Activated T-helper 17 cell treated with anti-CD3 and anti-CD28 coated beads, Interleukin-2, amount 50 U/mL, for 72 hours (primary cell): ENCODE results near the gene RAB3B. TPM values are rescaled to one million over a fixed set of nuclear protein-coding genes. Genes with fewer than 3 reads are reported as not detected.

Experiments used
- ATAC-seq: fragments of 150-1000 bp; cut with Tn5 transposase; replicated peaks from 2 replicates; pipeline ENCODE4 v1.10.0; 2021; ENCODE audit warnings: mild to moderate bottlenecking, moderate library complexity
- H3K27ac Mint-ChIP-seq: one replicate; pipeline ENCODE4 v1.8.0; 2022; ENCODE audit warnings: mixed read lengths
- H3K27me3 Mint-ChIP-seq: one replicate; pipeline ENCODE4 v1.8.0; 2022; ENCODE audit warnings: mixed read lengths
- H3K36me3 Mint-ChIP-seq: one replicate; pipeline ENCODE4 v1.8.0; 2022; ENCODE audit warnings: low read depth, mild to moderate bottlenecking, mixed read lengths
- H3K4me1 Mint-ChIP-seq: one replicate; pipeline ENCODE4 v1.8.0; 2022; ENCODE audit warnings: mixed read lengths
- H3K4me3 Mint-ChIP-seq: one replicate; pipeline ENCODE4 v1.8.0; 2022; ENCODE audit warnings: mild to moderate bottlenecking, mixed read lengths
- H3K9me3 Mint-ChIP-seq: one replicate; pipeline ENCODE4 v1.8.0; 2022; ENCODE audit warnings: mixed read lengths
- total RNA-seq, 2 donors: library from RNA; stranded (reverse); gene quantifications; one replicate each; pipeline ENCODE4 v1.2.3, GENCODE V29; 2022

The RAB3B gene
- total RNA-seq, 2 donors from 2014 or later, result 0.26 TPM

DNA sequence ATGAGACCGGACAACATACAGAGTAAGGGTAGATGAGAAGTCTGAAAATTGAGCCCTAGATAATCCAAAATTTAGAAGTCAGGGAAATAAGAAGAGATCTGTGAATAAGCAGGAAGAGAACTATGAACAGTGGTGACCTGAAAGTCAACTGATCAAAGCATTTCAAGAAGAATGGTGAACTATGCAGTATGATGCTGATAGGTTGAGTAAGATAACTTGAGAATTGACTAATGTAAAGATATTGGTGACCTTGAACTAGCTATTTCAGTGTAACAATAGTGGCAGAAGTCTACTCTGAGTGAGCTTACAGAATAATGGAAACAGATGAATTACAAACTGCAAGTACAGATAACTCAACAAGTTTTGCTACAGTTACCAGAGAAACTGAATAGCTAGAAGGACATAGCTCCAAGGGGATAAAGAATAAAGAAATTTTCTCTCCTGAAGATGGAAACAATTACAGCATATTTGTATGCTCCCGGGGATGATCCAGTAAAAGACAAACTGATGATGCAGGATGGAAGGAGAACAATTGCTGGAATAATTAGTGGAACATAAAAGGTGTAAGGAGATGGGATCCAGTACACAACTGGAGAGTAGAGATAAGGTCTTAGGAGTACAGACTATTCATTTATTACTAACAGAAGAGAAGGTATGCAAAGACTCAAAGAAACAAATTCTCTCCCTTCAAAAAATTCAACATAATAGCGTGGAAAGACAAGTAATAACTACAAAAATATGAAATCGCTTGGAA, 122.8 kb downstream of the RAB3B start:
- peak; percentile 53 for ATAC-seq
- Mint-ChIP-seq H3K36me3 (peaks cover 28% of the 10 kb centered on the region), H3K4me3 (no peak overlapping the region), H3K4me1 (peaks cover 26% of the 10 kb centered on the region), H3K27ac (peak overlapping the region; percentile 1), H3K9me3 (no peaks in the 10 kb centered on the region), H3K27me3 (no peaks in the 10 kb centered on the region)

DNA sequence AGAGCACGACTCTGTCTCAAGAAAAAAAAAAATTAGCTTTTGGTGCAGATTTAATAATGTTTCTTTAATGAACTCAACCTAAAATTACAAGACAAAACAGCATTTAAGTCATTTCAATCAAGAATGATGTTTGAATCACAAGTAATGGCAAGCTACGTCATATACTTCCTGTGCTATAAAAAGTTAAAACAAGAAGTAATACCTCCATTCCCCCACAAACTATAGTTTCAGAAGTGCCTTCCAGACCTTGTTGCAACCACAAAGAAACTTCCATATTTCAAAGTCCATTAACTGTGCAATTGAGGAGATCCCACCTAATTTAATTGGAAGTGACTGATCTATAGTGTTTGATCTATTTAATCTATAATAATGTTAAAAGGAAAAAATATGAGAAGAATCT, 127.1 kb downstream of the RAB3B start:
- no peak overlapping the region for H3K27ac Mint-ChIP-seq
- H3K4me1 Mint-ChIP-seq, result peaks cover 16% of the 10 kb centered on the region
- H3K27me3 Mint-ChIP-seq, result no peaks in the 10 kb centered on the region
- no peak overlapping the region for H3K4me3 Mint-ChIP-seq
- ATAC-seq, result no peak
- H3K9me3 Mint-ChIP-seq, result no peaks in the 10 kb centered on the region
- peaks cover 38% of the 10 kb centered on the region for H3K36me3 Mint-ChIP-seq

DNA sequence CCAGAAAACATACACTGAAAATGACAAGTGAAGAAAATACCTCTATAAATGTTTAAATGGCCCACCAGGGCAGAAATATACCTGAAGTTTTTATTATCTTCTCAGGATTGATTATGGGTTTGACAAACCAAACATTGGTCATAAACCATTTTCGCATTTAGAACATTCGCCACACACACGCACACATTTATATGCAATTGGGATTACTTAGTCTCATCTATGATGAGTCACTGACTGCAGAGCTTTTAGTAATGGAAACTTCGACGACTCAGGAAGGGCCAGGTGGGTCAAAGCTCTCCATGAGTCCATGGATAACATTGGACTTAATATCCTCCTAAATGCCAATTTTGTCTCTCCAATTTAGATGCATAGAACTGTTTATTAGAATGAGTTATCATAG, 128.8 kb downstream of the RAB3B start:
- ATAC-seq, result peak; percentile 62
- Mint-ChIP-seq H3K4me1 (peaks cover 5% of the 10 kb centered on the region), H3K27me3 (no peaks in the 10 kb centered on the region), H3K4me3 (no peak overlapping the region), H3K9me3 (no peaks in the 10 kb centered on the region), H3K27ac (no peak overlapping the region), H3K36me3 (peaks cover 32% of the 10 kb centered on the region)

DNA sequence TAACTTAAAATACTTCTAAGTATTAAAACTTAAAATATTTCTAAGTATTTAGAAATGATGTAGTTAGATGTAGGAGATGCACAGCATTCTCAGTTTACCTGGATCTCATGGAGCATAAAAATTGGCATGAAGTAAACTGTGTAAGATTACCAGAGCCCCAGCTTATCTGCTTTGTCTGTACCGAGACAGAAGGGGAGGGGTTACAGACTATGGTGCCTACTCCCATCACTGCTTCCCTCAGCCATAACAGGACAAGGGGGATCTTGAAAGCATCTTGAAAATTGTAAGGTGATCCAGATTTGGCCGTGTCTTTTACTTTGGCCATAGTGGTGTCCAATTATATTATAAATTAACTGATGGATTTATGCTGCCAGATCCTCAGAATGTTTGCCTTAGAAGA, 130.8 kb downstream of the RAB3B start:
- Mint-ChIP-seq H3K27ac (no peak overlapping the region), H3K4me3 (no peak overlapping the region), H3K4me1 (peaks cover 5% of the 10 kb centered on the region), H3K9me3 (no peaks in the 10 kb centered on the region), H3K36me3 (peaks cover 38% of the 10 kb centered on the region), H3K27me3 (no peaks in the 10 kb centered on the region)
- no peak for ATAC-seq

DNA sequence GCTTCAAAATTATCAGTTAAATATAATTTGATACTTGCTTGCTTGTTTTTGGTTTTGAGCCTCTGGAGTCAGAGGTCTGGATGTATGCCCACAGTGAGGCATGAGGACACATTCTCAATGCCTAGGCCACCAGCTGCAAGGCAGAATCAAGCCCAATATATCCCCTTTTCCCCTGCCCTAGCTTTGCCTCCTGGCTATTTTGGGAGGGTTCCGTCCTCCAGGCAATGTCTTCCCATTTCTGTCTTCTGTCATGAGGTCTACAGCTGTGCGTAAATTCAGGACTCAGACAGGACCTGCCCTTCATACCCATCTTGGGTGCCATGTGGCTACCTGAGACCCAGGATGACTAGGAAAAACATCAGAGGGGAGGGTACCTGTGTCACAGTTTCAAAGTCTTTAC, 131.2 kb downstream of the RAB3B start:
- H3K27me3 Mint-ChIP-seq, result no peaks in the 10 kb centered on the region
- H3K4me3 Mint-ChIP-seq, result no peak overlapping the region
- no peak for ATAC-seq
- peaks cover 5% of the 10 kb centered on the region for H3K4me1 Mint-ChIP-seq
- H3K36me3 Mint-ChIP-seq, result peaks cover 42% of the 10 kb centered on the region
- no peaks in the 10 kb centered on the region for H3K9me3 Mint-ChIP-seq
- H3K27ac Mint-ChIP-seq, result no peak overlapping the region

DNA sequence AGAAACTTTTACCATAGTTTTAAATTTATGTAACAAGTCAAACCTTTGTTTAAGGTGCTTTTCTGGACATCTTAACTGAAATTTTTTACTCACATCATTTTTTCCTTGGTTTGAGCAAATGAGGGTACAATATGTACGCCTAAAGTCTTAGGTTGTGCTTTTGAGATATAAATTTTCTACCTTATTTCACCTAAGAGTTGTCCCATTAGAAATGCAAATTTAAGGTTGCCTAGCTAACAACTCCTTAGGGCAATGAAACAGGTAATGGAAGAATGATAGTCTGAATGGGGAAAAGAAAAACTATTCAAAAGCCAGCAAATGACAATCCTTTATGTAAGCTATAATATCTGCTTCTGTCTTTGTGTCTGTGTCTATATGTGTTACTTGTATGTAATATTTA, 131.6 kb downstream of the RAB3B start:
- Mint-ChIP-seq H3K36me3 (peaks cover 47% of the 10 kb centered on the region), H3K27me3 (no peaks in the 10 kb centered on the region), H3K4me1 (peaks cover 5% of the 10 kb centered on the region), H3K9me3 (no peaks in the 10 kb centered on the region), H3K4me3 (no peak overlapping the region), H3K27ac (no peak overlapping the region)
- no peak for ATAC-seq

Other genes starting within 250 kb of the RAB3B start
- gene NRDC, start 112.0 kb downstream of the RAB3B start, total RNA-seq, result 100 to 1,000 TPM; 135 to 174 TPM
- 10 to 100 TPM in 1 of 2 donors, 1 to 10 TPM in 1; 9.3 to 16.2 TPM for gene KTI12, start 43.1 kb upstream of the RAB3B start, total RNA-seq
- gene TXNDC12, start 64.5 kb upstream of the RAB3B start, total RNA-seq, result 10 to 100 TPM; 40.9 to 47.1 TPM
- gene BTF3L4, start 65.6 kb upstream of the RAB3B start, total RNA-seq, result 10 to 100 TPM; 20.2 to 29.8 TPM
- gene ZFYVE9, start 151.4 kb upstream of the RAB3B start, total RNA-seq, result 1 to 10 TPM in 1 of 2 donors, under 1 TPM in 1; 0.99 to 1.8 TPM